LNCAP (cell line): ENCODE results near the gene SCN4A.
"Not testable (repeated sequence)": the region's sequence is repeated elsewhere in the genome, so short reads cannot be mapped to it uniquely, and the experiment has no call there.

ENCODE experiments used
- TF ChIP-seq, protein P1 (sequence below): fragments of 450-650 bp; IDR thresholded peaks from 2 replicates; pipeline ENCODE4 v1.5.1; 2017; ENCODE audit warnings: mild to moderate bottlenecking

The SCN4A gene

DNA sequence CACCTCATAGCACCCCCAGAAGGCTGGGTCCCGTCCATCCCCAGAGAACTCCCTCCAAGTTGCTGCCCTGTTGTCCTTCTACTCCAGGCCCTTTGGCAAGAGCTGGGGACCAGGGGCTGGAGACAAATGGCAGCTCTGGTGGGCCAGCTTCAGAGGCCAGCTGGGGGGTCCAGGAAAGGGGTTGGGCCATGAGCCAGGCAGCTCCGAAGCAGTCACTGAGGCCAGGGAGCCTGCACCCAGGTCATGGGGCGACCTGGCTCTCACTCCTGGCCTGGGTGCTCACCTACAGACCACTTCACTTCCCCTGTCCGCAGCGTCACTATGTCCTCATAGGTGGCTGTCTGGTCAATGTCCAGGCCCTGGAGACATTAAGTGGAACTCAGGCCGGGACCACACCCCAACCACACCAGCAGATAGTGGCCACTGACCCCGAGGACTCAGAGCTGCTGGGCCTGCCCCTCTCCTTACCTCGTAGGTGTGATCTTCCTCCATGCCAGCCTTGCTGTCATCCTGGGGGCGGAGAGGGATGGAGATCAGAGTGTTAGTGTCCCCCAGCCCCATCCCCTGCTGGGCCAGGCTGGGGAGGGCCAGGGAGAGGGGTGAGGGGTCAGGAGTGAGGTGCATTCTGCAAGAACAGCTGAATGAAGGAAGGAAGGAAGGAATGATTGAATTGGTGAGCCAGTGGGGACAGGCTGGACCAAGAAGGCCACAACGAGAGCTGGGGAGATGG lies 43.6 kb downstream of the SCN4A start:
- TF ChIP-seq, protein P1, sequence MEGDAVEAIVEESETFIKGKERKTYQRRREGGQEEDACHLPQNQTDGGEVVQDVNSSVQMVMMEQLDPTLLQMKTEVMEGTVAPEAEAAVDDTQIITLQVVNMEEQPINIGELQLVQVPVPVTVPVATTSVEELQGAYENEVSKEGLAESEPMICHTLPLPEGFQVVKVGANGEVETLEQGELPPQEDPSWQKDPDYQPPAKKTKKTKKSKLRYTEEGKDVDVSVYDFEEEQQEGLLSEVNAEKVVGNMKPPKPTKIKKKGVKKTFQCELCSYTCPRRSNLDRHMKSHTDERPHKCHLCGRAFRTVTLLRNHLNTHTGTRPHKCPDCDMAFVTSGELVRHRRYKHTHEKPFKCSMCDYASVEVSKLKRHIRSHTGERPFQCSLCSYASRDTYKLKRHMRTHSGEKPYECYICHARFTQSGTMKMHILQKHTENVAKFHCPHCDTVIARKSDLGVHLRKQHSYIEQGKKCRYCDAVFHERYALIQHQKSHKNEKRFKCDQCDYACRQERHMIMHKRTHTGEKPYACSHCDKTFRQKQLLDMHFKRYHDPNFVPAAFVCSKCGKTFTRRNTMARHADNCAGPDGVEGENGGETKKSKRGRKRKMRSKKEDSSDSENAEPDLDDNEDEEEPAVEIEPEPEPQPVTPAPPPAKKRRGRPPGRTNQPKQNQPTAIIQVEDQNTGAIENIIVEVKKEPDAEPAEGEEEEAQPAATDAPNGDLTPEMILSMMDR, result no peak

DNA sequence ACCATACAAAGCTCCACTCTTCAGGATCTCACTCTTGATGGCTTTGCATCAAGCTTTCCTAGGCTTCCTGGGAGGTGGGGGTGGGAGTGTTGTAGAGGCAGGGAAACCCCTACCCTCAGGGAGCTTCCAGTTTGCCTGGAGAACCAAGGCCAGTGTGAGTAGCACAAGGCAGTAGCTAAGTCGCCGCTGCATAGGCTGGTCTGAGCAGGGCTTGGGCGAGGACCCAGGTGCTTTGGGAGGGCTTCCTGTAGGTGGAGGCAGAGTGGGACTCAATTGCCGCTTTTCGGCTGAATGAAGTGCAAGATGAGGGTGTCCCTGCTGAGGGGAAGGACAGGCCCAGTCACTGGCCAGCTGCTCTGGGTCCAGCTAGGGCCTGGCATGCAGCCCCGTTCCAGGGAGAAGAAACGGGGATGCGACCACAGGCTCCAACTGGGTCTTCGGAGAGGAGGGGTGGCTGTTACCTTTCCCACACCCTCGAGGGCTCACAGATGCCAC lies 44.5 kb downstream of the SCN4A start:
- TF ChIP-seq, protein P1, result no peak

GRCh38 chr17:63927464-63928171 lies 45.1 kb downstream of the SCN4A start:
- TF ChIP-seq, protein P1, result no peak

GRCh38 chr17:63926164-63926563 lies 46.6 kb downstream of the SCN4A start:
- TF ChIP-seq, protein P1, result no peak

DNA sequence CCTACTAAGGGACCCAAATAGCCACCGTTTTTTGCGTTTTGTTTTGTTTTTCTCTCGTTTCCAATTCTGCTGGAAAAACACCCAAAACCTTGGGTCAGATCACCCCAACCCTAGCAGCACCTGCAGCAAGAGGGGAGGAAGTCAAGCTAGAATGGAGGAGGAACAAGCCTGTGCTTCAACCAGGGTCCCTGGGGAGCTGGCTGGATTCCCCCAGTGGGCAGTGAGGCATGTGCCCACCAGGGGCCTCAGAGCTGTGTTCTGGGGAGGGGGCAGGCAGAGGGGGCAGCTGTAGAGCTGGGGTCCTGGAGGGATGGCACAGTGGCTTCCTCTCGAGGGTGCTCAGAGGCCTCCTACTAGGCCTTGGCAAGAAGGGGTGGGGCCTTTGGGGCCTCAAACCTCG lies 47.1 kb downstream of the SCN4A start:
- TF ChIP-seq, protein P1, result no peak

- TF ChIP-seq, protein P1, result peak; percentile 89
These were observed 53.4 kb downstream of the SCN4A start for GRCh38 chr17:63919311-63919723.

GRCh38 chr17:63918789-63919305 lies 53.9 kb downstream of the SCN4A start, which contains the start of gene GH1:
Gene GH1, minus strand, starts transcription at chr17:63918839. Its CDS starts 63 bp downstream, at chr17:63918776.
- TF ChIP-seq, protein P1, result not testable (repeated sequence)
